ENCODE results near the gene PTPRG. TPM values are rescaled to one million over a fixed set of nuclear protein-coding genes. Genes with fewer than 3 reads are reported as not detected.

PTPRG gene
- polyA plus RNA-seq, 1 donor (not counting 4 experiments of a cell fraction or from before 2014, with no cell fraction given): 12.1 TPM

DNA sequence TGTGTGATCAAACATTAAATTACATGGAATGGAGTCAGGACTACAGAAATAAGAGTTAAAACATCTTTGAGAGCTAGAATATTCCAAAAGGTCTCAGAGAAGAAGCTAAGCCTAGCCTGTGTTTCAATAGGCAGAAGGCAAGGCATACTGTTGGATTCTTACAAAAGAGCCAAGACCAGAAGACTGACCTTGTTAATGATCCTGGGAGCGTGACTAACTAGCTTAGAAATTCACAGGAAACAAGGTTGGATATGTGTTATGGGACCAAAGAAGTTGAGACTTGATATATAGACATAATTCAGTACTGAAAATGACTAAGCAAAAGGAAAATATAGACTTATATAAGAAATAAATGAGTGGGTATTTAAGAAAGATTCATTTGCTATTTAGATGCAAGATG, 761.9 kb downstream of the PTPRG start:
- DNase-seq (ENCODE audit: low read depth, low spot score): no peak
- no peaks in the 10 kb centered on the region for H3K79me2 ChIP-seq (ENCODE audit: control insufficient read depth, insufficient read depth, low read length)

DNA sequence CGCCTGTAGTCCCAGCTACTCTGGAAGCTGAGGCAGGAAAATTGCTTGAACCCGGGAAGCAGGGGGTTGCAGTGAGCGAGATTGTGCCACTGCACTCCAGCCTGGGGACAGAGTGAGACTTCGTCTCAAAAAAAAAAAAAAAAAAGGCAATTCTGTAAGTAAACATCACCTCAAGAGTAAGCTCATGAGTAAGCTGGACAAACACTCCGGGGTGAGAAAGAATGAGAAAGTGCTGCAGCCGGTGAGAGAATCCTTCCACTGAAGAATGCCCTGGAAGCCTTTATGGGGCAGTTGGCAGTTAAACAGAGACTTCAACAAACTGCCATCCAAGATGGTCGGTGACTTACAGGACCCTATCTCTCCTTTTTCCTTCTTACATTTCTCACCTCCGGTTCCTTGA, 764.5 kb downstream of the PTPRG start:
- no peaks in the 10 kb centered on the region for H3K9me1 ChIP-seq (ENCODE audit: control insufficient read depth, extremely low read depth, insufficient read depth, low read length)

More for the DNA sequence above, 761.9 kb downstream of the PTPRG start:
- Histone ChIP-seq H3K9me1 (ENCODE audit: control insufficient read depth, extremely low read depth, insufficient read depth, low read length) (no peaks in the 10 kb centered on the region), H3K9ac (ENCODE audit: control insufficient read depth, extremely low read depth, insufficient read depth, low read length) (no peak overlapping the region), H2AFZ (ENCODE audit: control insufficient read depth, low read length) (no peak overlapping the region), H3K27me3 (ENCODE audit: control insufficient read depth, extremely low read depth, insufficient read depth, low read length) (no peaks in the 10 kb centered on the region), H3K4me3 (ENCODE audit: control insufficient read depth in 2 of 3, extremely low read depth in 1 of 3, insufficient read depth in 2 of 3, low read depth in 1 of 3, low read length in 3 of 3) (no peak overlapping the region), H4K20me1 (ENCODE audit: control insufficient read depth, extremely low read depth, insufficient read depth, low read length) (no peaks in the 10 kb centered on the region), H3K27ac (ENCODE audit: control insufficient read depth, insufficient read depth, low read length) (no peak overlapping the region), H3K4me2 (ENCODE audit: control insufficient read depth, extremely low read depth, insufficient read depth, low read depth, low read length) (no peak overlapping the region), H3K36me3 (ENCODE audit: control insufficient read depth in 2 of 2, extremely low read depth in 1 of 2, insufficient read depth in 2 of 2, low read length in 2 of 2) (peaks cover 2% of the 10 kb centered on the region in 2 experiments), H3K9me3 (ENCODE audit: control insufficient read depth, low read depth, low read length) (no peaks in the 10 kb centered on the region), H3K4me1 (ENCODE audit: control insufficient read depth, extremely low read depth, insufficient read depth, low read length) (peaks cover 3% of the 10 kb centered on the region)
- no peak for FAIRE-seq
- TF ChIP-seq, protein P1, sequence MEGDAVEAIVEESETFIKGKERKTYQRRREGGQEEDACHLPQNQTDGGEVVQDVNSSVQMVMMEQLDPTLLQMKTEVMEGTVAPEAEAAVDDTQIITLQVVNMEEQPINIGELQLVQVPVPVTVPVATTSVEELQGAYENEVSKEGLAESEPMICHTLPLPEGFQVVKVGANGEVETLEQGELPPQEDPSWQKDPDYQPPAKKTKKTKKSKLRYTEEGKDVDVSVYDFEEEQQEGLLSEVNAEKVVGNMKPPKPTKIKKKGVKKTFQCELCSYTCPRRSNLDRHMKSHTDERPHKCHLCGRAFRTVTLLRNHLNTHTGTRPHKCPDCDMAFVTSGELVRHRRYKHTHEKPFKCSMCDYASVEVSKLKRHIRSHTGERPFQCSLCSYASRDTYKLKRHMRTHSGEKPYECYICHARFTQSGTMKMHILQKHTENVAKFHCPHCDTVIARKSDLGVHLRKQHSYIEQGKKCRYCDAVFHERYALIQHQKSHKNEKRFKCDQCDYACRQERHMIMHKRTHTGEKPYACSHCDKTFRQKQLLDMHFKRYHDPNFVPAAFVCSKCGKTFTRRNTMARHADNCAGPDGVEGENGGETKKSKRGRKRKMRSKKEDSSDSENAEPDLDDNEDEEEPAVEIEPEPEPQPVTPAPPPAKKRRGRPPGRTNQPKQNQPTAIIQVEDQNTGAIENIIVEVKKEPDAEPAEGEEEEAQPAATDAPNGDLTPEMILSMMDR (optimal IDR thresholded peaks at IDR 0.05 in 1 of 3, IDR thresholded peaks at IDR 0.05 in 1 of 3, conservative IDR thresholded peaks at IDR 0.05 in 1 of 3; ENCODE audit: extremely low read depth in 1 of 3, insufficient read depth in 2 of 3, low read length in 3 of 3): no peak
- TF ChIP-seq EZH2 (IDR thresholded peaks at IDR 0.05; ENCODE audit: low read length): no peak
- dilution Hi-C loops (cut with MboI; ENCODE audit: extremely low pct_ligation_motif_present, low sequenced_read_pairs): no loop called here

More for the DNA sequence above, 764.5 kb downstream of the PTPRG start:
- no peak for DNase-seq (ENCODE audit: low read depth, low spot score)
- no peak overlapping the region for H3K9ac ChIP-seq (ENCODE audit: control insufficient read depth, extremely low read depth, insufficient read depth, low read length)
- H4K20me1 ChIP-seq (ENCODE audit: control insufficient read depth, extremely low read depth, insufficient read depth, low read length): no peaks in the 10 kb centered on the region
- H3K9me3 ChIP-seq (ENCODE audit: control insufficient read depth, low read depth, low read length): no peaks in the 10 kb centered on the region
- peaks cover 0 to 2% of the 10 kb centered on the region in 2 experiments for H3K36me3 ChIP-seq (ENCODE audit: control insufficient read depth in 2 of 2, extremely low read depth in 1 of 2, insufficient read depth in 2 of 2, low read length in 2 of 2)
- no peak for TF ChIP-seq EZH2 (IDR thresholded peaks at IDR 0.05; ENCODE audit: low read length)
- TF ChIP-seq, protein P1 (optimal IDR thresholded peaks at IDR 0.05 in 1 of 3, IDR thresholded peaks at IDR 0.05 in 1 of 3, conservative IDR thresholded peaks at IDR 0.05 in 1 of 3; ENCODE audit: extremely low read depth in 1 of 3, insufficient read depth in 2 of 3, low read length in 3 of 3): no peak
- H3K4me3 ChIP-seq (ENCODE audit: control insufficient read depth in 2 of 3, extremely low read depth in 1 of 3, insufficient read depth in 2 of 3, low read depth in 1 of 3, low read length in 3 of 3): no peak overlapping the region
- FAIRE-seq: no peak
- no peaks in the 10 kb centered on the region for H3K79me2 ChIP-seq (ENCODE audit: control insufficient read depth, insufficient read depth, low read length)
- H3K27ac ChIP-seq (ENCODE audit: control insufficient read depth, insufficient read depth, low read length): no peak overlapping the region
- H3K4me2 ChIP-seq (ENCODE audit: control insufficient read depth, extremely low read depth, insufficient read depth, low read depth, low read length): no peak overlapping the region
- dilution Hi-C loops (cut with MboI; ENCODE audit: extremely low pct_ligation_motif_present, low sequenced_read_pairs): no loop called here
- no peak overlapping the region for H2AFZ ChIP-seq (ENCODE audit: control insufficient read depth, low read length)
- H3K4me1 ChIP-seq (ENCODE audit: control insufficient read depth, extremely low read depth, insufficient read depth, low read length): no peaks in the 10 kb centered on the region
- H3K27me3 ChIP-seq (ENCODE audit: control insufficient read depth, extremely low read depth, insufficient read depth, low read length): no peaks in the 10 kb centered on the region

All from keratinocyte (primary cell).